Measurements from ENCODE around the gene CALD1. TPM values are rescaled to one million over a fixed set of nuclear protein-coding genes. Genes with fewer than 3 reads are reported as not detected.

CALD1 gene
- total RNA-seq, 1 donor from 2014 or later = 61.8 TPM

- Mint-ChIP-seq H3K4me1 (ENCODE audit: low read depth, unreplicated experiment) (no peaks in the 10 kb centered on the region), H3K4me3 (ENCODE audit: unreplicated experiment) (no peak overlapping the region), H3K27ac (ENCODE audit: unreplicated experiment) (no peak overlapping the region), H3K9me3 (ENCODE audit: unreplicated experiment) (no peaks in the 10 kb centered on the region), H3K36me3 (ENCODE audit: unreplicated experiment) (no peaks in the 10 kb centered on the region), H3K27me3 (ENCODE audit: unreplicated experiment) (no peaks in the 10 kb centered on the region)
- no peak for TF ChIP-seq CTCF (IDR thresholded peaks at IDR 0.05; ENCODE audit: partially characterized antibody, unreplicated experiment)
- DNase-seq = no peak
Observed at GRCh38 chr7:134752006-134752760, 27.3 kb upstream of the CALD1 start.

- Mint-ChIP-seq H3K4me3 (ENCODE audit: unreplicated experiment) (no peak overlapping the region), H3K9me3 (ENCODE audit: unreplicated experiment) (no peaks in the 10 kb centered on the region), H3K27me3 (ENCODE audit: unreplicated experiment) (peaks cover 5% of the 10 kb centered on the region), H3K4me1 (ENCODE audit: low read depth, unreplicated experiment) (no peaks in the 10 kb centered on the region), H3K36me3 (ENCODE audit: unreplicated experiment) (no peaks in the 10 kb centered on the region), H3K27ac (ENCODE audit: unreplicated experiment) (no peak overlapping the region)
- DNase-seq = peak; percentile 62
- TF ChIP-seq CTCF (IDR thresholded peaks at IDR 0.05; ENCODE audit: partially characterized antibody, unreplicated experiment) = peak; percentile 52
Observed at GRCh38 chr7:134755422-134756022, 23.9 kb upstream of the CALD1 start.

- H3K9me3 Mint-ChIP-seq (ENCODE audit: unreplicated experiment) = peaks cover 2% of the 10 kb centered on the region
- no peak overlapping the region for H3K4me3 Mint-ChIP-seq (ENCODE audit: unreplicated experiment)
- no peak for TF ChIP-seq CTCF (IDR thresholded peaks at IDR 0.05; ENCODE audit: partially characterized antibody, unreplicated experiment)
- H3K27ac Mint-ChIP-seq (ENCODE audit: unreplicated experiment) = no peak overlapping the region
- no peak for DNase-seq
- H3K36me3 Mint-ChIP-seq (ENCODE audit: unreplicated experiment) = no peaks in the 10 kb centered on the region
- H3K4me1 Mint-ChIP-seq (ENCODE audit: low read depth, unreplicated experiment) = no peaks in the 10 kb centered on the region
- peaks cover 5% of the 10 kb centered on the region for H3K27me3 Mint-ChIP-seq (ENCODE audit: unreplicated experiment)
Observed at GRCh38 chr7:134757938-134758337, 21.5 kb upstream of the CALD1 start.

- peaks cover 5% of the 10 kb centered on the region for H3K27me3 Mint-ChIP-seq (ENCODE audit: unreplicated experiment)
Observed at GRCh38 chr7:134758981-134759380, 20.5 kb upstream of the CALD1 start.

More at GRCh38 chr7:134758981-134759380, 20.5 kb upstream of the CALD1 start:
- Mint-ChIP-seq H3K27ac (ENCODE audit: unreplicated experiment) (no peak overlapping the region), H3K9me3 (ENCODE audit: unreplicated experiment) (peaks cover 3% of the 10 kb centered on the region), H3K4me1 (ENCODE audit: low read depth, unreplicated experiment) (no peaks in the 10 kb centered on the region), H3K4me3 (ENCODE audit: unreplicated experiment) (no peak overlapping the region), H3K36me3 (ENCODE audit: unreplicated experiment) (no peaks in the 10 kb centered on the region)
- DNase-seq = no peak
- TF ChIP-seq CTCF (IDR thresholded peaks at IDR 0.05; ENCODE audit: partially characterized antibody, unreplicated experiment) = no peak

All from glutamatergic neuron (in vitro differentiated cells).